K562 (cell line): Measurements from ENCODE around the gene CHCT1. TPM values are rescaled to one million over a fixed set of nuclear protein-coding genes. Genes with fewer than 3 reads are reported as not detected.

Source experiments
- CHD4 ChIP-seq: fragments of 200-600 bp; sonication (generic); IDR thresholded peaks from 3 replicates; pipeline ENCODE4 v1.6.1; 2012; ENCODE audit warnings: low read depth, mild to moderate bottlenecking, mixed read lengths, low read length, inconsistent platforms; ENCODE audit not compliant: insufficient read depth, insufficient replicate concordance, poor library complexity, severe bottlenecking
- CSDE1 ChIP-seq, 2 experiments: fragments of 450-650 bp; IDR thresholded peaks; 2 replicates each; pipeline ENCODE4 v1.6.1; 2016; ENCODE audit warnings: mild to moderate bottlenecking in 1 of 2
- E2F3 ChIP-seq: fragments of 250-450 bp; sonication (Bioruptor Pico); IDR thresholded peaks from 2 replicates; pipeline ENCODE4 v1.4.0; 2020; ENCODE audit warnings: mild to moderate bottlenecking
- ELF2 ChIP-seq: fragments of 250-450 bp; sonication (Bioruptor Pico); IDR thresholded peaks from 2 replicates; pipeline ENCODE4 v1.5.0; 2021; ENCODE audit warnings: mild to moderate bottlenecking
- FOXJ2 ChIP-seq: fragments of 200-800 bp; sonication (Bioruptor generic); IDR thresholded peaks from 2 replicates; pipeline ENCODE4 v1.6.1; 2016; ENCODE audit warnings: missing genetic modification characterization, missing compliant biosample characterization
- GABPA ChIP-seq: fragments of 200-800 bp; sonication (Bioruptor generic); conservative IDR thresholded peaks from 2 replicates; pipeline ENCODE4 v1.6.1; 2016; ENCODE audit warnings: low read depth, missing genetic modification characterization, missing compliant biosample characterization
- HMG20B ChIP-seq: fragments of 250-450 bp; sonication (Bioruptor Pico); IDR thresholded peaks from 2 replicates; pipeline ENCODE4 v1.5.0; 2021; ENCODE audit warnings: mild to moderate bottlenecking
- MAFK ChIP-seq: IDR thresholded peaks from 2 replicates; pipeline ENCODE4 v1.6.1; 2011; ENCODE audit warnings: low read length, improper control_type of control experiment
- MCM3 ChIP-seq: fragments of 450-650 bp; IDR thresholded peaks from 2 replicates; pipeline ENCODE4 v1.6.1; 2016
- MTA2 ChIP-seq: fragments of 450-650 bp; IDR thresholded peaks from 2 replicates; pipeline ENCODE4 v1.6.1; 2016; ENCODE audit warnings: low read depth
- MXI1 ChIP-seq: IDR thresholded peaks from 2 replicates; pipeline ENCODE4 v1.6.1; 2011; ENCODE audit warnings: low read depth, mild to moderate bottlenecking, improper control_type of control experiment, low read length
- NFRKB ChIP-seq: fragments of 450-650 bp; IDR thresholded peaks from 2 replicates; pipeline ENCODE4 v1.6.1; 2016; ENCODE audit warnings: low read depth
- POLR3G ChIP-seq: IDR thresholded peaks from 2 replicates; pipeline ENCODE4 v1.6.1; 2011; ENCODE audit not compliant: insufficient read length, insufficient replicate concordance; ENCODE audit errors: extremely low read depth
- RBM25 ChIP-seq: fragments of 200-400 bp; formaldehyde crosslinking; IDR thresholded peaks from 2 replicates; pipeline ENCODE4 v1.6.1; 2018; ENCODE audit warnings: low read length, low read depth, moderate library complexity; ENCODE audit not compliant: severe bottlenecking
- SMAD4 ChIP-seq: fragments of 250-450 bp; sonication (Bioruptor Pico); conservative IDR thresholded peaks from 2 replicates; pipeline ENCODE4 v1.8.0; 2021; ENCODE audit warnings: inconsistent platforms, mild to moderate bottlenecking, moderate library complexity
- SRSF1 ChIP-seq: fragments of 200-400 bp; formaldehyde crosslinking; IDR thresholded peaks from 2 replicates; pipeline ENCODE4 v1.6.1; 2017; ENCODE audit warnings: mild to moderate bottlenecking, low read depth, low read length, moderate library complexity
- SRSF3 ChIP-seq: fragments of 200-400 bp; formaldehyde crosslinking; IDR thresholded peaks from 2 replicates; pipeline ENCODE4 v1.6.1; 2016; ENCODE audit warnings: mild to moderate bottlenecking, low read length, moderate library complexity; ENCODE audit not compliant: insufficient read depth
- THRAP3 ChIP-seq: fragments of 450-650 bp; IDR thresholded peaks from 2 replicates; pipeline ENCODE4 v1.6.1; 2016; ENCODE audit warnings: mild to moderate bottlenecking, inconsistent platforms, borderline replicate concordance
- ZC3H4 ChIP-seq: sonication (generic); formaldehyde crosslinking; IDR thresholded peaks from 2 replicates; pipeline ENCODE4 v1.9.0; 2021; ENCODE audit warnings: missing genetic modification reagents, borderline replicate concordance
- ZNF224 ChIP-seq: sonication (generic); formaldehyde crosslinking; IDR thresholded peaks from 2 replicates; pipeline ENCODE4 v1.8.0; 2022; ENCODE audit warnings: mild to moderate bottlenecking, missing genetic modification reagents
- ZNF586 ChIP-seq: fragments of 450-650 bp; formaldehyde crosslinking; conservative IDR thresholded peaks from 2 replicates; pipeline ENCODE4 v1.4.0; 2020; ENCODE audit warnings: mild to moderate bottlenecking, moderate library complexity
- ZNF785 ChIP-seq: fragments of 250-450 bp; sonication (Bioruptor Pico); IDR thresholded peaks from 2 replicates; pipeline ENCODE4 v1.4.0; 2020; ENCODE audit warnings: mild to moderate bottlenecking
- polyA plus RNA-seq, 8 experiments: library from polyadenylated mRNA; depleted of rRNA in 4 of 8; stranded (reverse) in 5 of 8; unstranded in 3 of 8; fragments of >200 nt; fragmentation: Nextera tagmentation in 2 of 8; fragmentation: Illumina TruSeq in 1 of 8; extraction: Ambion mirVana in 2 of 8; extraction: Trizol in 1 of 8; gene quantifications; 2 replicates each; pipeline versions ENCODE4 v1.2.1 to v1.2.3, GENCODE V29; 2011 to 2014; ENCODE audit warnings: inconsistent platforms in 1 of 8, missing spikeins in 1 of 8
- total RNA-seq, 7 experiments: library from RNA; depleted of rRNA in 6 of 7; stranded (reverse); fragments of >200 nt in 6 of 7; fragmentation: Illumina TruSeq in 2 of 7; extraction: Trizol in 2 of 7; gene quantifications; 2 replicates each; pipeline versions ENCODE4 v1.2.1 to v1.2.3, GENCODE V29; 2011 to 2021; ENCODE audit warnings: low replicate concordance in 1 of 7
- TF ChIP-seq, protein P1 (sequence below): sonication (generic); formaldehyde crosslinking; IDR thresholded peaks from 2 replicates; pipeline ENCODE4 v1.8.0; 2022; ENCODE audit warnings: missing genetic modification reagents, mild to moderate bottlenecking, moderate library complexity, borderline replicate concordance
- TF ChIP-seq, protein P2 (sequence below): fragments of 200-800 bp; sonication (Bioruptor generic); IDR thresholded peaks from 2 replicates; pipeline ENCODE4 v1.6.1; 2017; ENCODE audit warnings: missing genetic modification characterization, missing compliant biosample characterization
- TF ChIP-seq, protein P3 (sequence below): fragments of 250-450 bp; sonication (Bioruptor Pico); IDR thresholded peaks from 2 replicates; pipeline ENCODE4 v1.5.0; 2021
- TF ChIP-seq, protein P4 (sequence below): fragments of 450-650 bp; IDR thresholded peaks from 2 replicates; pipeline ENCODE4 v1.6.1; 2016; ENCODE audit warnings: missing biosample characterization, missing genetic modification characterization

Gene CHCT1
- total and polyA plus RNA-seq, 9 of the 15 experiments (the other 6 are each of a cell fraction or from before 2014, with no cell fraction given) = not detected

DNA sequence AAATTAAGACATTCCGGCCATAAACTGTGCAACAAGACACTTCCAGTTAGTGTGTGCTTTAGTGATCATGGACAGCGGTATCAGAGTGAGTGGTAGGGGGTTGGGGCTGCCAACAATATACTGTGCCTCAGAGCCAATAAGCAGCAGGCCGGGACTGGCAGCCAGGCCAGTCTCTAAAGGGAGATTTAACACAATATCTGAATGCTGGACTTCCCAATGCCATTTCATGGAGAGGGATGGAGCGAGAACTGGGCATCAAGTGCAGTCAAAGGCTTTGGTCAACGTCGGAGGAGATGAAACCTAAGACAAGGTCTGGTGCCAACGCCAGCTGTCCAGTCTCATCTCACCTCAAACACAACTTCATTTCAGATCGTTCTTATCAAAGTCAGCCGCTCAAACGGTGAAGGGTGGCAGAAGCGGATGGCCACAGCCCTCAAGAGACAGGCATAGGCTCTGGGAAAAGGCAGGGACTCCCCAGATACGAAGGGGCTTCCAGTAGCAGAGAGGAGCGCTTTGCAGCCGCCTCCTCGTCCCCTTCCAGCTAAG is 31.3 kb upstream of the CHCT1 start (continued):
- TF ChIP-seq E2F3 (CRISPR knock-in tag) = no peak
- TF ChIP-seq, protein P1, sequence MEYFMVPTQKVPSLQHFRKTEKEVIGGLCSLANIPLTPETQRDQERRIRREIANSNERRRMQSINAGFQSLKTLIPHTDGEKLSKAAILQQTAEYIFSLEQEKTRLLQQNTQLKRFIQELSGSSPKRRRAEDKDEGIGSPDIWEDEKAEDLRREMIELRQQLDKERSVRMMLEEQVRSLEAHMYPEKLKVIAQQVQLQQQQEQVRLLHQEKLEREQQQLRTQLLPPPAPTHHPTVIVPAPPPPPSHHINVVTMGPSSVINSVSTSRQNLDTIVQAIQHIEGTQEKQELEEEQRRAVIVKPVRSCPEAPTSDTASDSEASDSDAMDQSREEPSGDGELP (CRISPR knock-in tag) = no peak
- TF ChIP-seq, protein P2, sequence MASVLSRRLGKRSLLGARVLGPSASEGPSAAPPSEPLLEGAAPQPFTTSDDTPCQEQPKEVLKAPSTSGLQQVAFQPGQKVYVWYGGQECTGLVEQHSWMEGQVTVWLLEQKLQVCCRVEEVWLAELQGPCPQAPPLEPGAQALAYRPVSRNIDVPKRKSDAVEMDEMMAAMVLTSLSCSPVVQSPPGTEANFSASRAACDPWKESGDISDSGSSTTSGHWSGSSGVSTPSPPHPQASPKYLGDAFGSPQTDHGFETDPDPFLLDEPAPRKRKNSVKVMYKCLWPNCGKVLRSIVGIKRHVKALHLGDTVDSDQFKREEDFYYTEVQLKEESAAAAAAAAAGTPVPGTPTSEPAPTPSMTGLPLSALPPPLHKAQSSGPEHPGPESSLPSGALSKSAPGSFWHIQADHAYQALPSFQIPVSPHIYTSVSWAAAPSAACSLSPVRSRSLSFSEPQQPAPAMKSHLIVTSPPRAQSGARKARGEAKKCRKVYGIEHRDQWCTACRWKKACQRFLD (CRISPR knock-in tag) = no peak
- no peak for TF ChIP-seq SRSF1
- no peak for TF ChIP-seq ZC3H4 (CRISPR knock-in tag)
- TF ChIP-seq HMG20B = no peak
- no peak for TF ChIP-seq GABPA
- TF ChIP-seq MCM3 = no peak
- TF ChIP-seq RBM25 = no peak
- no peak for TF ChIP-seq MAFK
- TF ChIP-seq ZNF785 (CRISPR knock-in tag) = no peak
- TF ChIP-seq, protein P3, sequence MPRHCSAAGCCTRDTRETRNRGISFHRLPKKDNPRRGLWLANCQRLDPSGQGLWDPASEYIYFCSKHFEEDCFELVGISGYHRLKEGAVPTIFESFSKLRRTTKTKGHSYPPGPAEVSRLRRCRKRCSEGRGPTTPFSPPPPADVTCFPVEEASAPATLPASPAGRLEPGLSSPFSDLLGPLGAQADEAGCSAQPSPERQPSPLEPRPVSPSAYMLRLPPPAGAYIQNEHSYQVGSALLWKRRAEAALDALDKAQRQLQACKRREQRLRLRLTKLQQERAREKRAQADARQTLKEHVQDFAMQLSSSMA (CRISPR knock-in tag) = no peak
- TF ChIP-seq POLR3G = no peak
- no peak for TF ChIP-seq THRAP3
- no peak for TF ChIP-seq CHD4
- TF ChIP-seq ELF2 (CRISPR knock-in tag) = no peak
- TF ChIP-seq SMAD4 (CRISPR knock-in tag) = no peak
- no peak for TF ChIP-seq MXI1
- TF ChIP-seq NFRKB = no peak
- TF ChIP-seq SRSF3 = no peak
- TF ChIP-seq CSDE1 (IDR thresholded peaks at IDR 0.05) = 0 out of 4 replicates have a peak, but pooled peaks of 1 of the 2 experiments have one; percentile 9
- TF ChIP-seq, protein P4, sequence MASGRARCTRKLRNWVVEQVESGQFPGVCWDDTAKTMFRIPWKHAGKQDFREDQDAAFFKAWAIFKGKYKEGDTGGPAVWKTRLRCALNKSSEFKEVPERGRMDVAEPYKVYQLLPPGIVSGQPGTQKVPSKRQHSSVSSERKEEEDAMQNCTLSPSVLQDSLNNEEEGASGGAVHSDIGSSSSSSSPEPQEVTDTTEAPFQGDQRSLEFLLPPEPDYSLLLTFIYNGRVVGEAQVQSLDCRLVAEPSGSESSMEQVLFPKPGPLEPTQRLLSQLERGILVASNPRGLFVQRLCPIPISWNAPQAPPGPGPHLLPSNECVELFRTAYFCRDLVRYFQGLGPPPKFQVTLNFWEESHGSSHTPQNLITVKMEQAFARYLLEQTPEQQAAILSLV (tag) = no peak
- TF ChIP-seq MTA2 = no peak
- TF ChIP-seq ZNF224 (CRISPR knock-in tag) = no peak
- TF ChIP-seq FOXJ2 = no peak
- TF ChIP-seq ZNF586 (CRISPR knock-in tag) = no peak
